HG02885 (cell line): ENCODE results near the gene LNP1.
"Not testable (repeated sequence)": the region's sequence is repeated elsewhere in the genome, so short reads cannot be mapped to it uniquely, and the experiment has no call there.

ENCODE experiments used
- ATAC-seq: cut with Tn5 transposase; IDR thresholded peaks from one replicate; pipeline ENCODE4 v1.9.1; 2021; ENCODE audit warnings: mild to moderate bottlenecking; ENCODE audit not compliant: unreplicated experiment, poor library complexity

The LNP1 gene

DNA sequence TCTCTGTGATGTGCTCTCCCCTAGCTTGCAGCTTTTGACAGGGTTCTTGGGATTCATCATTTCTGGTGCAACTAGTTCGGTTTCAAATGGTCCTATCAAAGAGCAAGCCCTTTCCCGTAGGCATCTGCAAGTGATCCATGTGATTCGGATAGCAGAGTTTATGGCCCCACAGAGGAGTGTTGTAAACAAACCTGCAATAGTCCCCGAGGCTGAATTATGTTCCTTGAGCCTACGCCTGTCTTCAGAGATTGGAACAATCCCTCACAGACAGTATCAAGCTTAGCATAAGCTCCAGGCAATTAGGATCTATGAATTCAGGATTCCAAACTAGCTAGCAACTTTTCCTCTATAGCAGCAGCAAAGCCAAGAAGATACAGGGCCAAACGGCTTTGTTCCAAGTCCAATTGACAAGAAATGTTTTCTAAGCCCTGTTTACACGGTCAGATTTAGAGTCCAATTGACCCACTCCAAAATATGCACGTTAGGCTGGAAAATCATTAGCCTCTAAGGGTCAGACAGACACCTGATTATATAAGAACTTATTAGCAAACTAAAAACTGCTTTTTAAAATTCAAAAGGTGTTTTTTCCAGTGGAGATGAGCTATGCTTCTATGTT, 24.8 kb downstream of the LNP1 start:
- ATAC-seq, result no peak

DNA sequence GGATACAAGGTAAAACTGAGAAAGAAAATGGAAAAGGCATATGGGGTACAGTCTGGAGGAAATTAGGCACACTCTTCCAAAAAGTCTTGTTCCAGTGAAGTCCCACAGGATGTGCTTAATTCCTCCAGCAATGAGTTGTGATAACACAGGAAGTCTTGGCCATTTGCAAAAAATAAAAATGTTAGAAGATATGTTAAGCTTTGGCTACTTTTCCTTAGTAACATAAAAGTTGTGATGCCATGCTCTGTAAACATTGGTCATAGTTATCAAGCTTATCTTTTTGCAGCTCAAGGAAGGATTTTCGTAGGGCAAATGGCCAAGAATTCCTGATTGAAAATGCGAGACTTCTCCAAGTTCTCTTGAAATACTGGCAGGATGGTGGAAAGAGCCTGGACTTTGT, 26.4 kb downstream of the LNP1 start:
- ATAC-seq, result no peak

DNA sequence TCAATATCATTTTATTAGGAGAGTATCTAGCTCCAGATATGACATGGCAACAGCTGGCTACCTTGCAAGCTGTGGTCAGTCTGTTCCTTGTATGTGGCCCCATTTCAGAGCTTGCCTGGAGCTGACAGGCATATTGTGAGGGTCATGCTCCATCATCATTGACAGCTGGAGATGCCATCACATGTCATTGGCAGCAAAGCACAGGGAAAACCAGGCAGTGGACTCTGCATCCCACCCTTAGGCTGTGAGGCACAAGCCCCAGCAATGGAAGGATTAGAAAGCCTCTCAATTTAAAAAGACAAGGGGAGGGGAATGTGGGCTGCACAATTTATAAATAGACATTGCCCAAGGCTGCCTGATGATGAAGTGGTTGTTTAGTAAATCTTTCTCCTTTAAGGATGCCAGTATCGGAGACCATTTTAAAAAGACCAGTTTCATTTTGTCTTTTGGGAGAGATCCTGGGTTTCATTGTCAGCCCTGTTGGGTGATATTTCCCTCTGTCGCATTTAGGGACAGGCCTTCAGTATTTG, 27.9 kb downstream of the LNP1 start:
- no peak for ATAC-seq

DNA sequence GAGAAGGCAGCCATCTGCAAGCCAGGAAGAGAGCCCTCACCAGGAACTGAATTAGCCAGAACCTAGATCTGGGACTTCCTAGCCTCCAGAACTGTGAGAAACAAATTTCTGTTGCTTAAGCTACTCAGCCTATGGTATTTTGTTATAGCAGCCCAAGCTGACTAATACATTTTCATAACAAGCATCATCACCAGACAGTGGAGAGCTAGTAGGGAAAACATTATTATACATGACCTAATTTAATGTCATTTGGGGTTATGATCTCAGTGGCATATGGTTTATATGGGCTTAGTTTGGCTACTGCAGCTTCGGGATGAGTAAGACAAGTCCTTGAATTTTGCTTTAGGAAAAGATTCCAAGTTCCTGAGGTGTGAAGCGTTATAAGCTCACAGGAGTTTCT, 35.6 kb downstream of the LNP1 start:
- no peak for ATAC-seq

DNA sequence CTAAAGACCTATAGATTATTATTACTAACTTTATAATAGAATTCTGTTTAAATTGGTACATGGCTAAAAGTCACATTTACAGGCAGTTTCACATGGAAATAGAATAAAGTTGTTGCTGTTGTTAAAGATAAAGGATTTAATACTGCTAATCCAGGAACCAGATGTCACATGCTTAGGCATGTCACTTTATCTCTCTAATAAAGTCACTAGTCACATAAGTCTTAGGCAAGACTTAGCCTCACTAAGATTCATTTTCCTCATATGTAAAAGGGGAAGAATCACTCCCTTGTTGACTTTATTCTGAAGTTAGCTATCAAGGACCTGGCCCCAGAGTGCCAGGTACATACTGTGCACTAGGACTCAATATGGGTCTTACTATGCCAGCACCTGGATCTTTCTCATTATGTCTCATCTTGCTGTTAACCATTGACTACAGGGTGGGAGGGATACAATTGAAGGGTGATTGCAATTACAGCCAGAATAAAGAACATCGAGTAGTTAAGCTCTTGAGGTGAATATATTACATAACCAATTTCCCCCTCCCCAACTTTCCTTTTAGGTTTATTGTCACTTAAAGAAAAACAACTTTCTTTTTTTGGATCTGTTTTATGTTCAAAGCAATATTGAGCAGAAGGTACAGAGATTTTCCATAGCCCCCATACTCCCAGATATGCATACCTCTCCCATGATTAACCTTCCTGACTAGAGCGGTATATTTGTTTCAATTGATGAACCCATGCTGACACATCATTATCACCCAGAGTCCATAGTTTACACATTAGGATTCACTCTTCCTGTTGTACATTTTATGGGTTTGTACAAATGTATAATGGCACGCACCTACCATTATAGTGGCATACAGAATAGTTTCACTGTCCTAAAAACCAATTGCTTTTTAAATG, 36.6 kb downstream of the LNP1 start:
- ATAC-seq, result no peak

DNA sequence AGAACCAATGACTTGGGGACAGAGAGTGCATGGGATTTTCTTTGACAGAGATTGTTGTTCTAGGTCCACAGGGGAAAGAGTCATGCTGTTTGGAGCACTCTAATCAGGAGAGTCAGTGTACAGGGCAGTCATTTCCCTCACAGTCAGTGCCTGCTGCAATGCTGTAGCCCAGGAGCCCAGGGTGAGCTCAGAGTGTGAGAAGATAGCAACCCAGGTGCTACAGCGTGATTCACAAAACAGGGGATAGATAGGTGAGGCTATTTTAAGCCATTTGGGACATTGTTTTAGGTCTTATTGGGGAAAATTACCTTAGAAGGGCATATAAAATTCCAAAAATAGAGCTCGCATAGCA, 37.3 kb downstream of the LNP1 start:
- no peak for ATAC-seq

DNA sequence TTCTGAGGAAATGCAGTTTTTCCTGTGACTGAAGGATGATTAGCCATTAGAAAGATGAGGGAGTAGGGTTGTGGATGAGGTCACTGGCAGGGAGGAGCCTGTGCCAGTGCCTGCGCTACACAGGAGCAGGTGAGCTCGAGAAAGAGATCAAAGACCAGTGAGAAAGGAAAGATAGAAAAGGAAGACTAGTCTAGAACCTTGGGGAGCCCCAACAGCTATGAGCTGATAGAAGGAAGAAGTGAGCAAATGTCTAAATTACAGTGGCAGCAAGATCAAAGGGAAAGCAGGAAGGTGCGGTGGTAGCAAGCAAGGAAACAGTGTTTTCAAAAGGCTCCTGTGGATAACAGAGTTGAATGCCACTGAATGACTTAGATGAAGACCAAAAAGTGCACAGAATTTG, 39.6 kb downstream of the LNP1 start:
- ATAC-seq, result no peak

DNA sequence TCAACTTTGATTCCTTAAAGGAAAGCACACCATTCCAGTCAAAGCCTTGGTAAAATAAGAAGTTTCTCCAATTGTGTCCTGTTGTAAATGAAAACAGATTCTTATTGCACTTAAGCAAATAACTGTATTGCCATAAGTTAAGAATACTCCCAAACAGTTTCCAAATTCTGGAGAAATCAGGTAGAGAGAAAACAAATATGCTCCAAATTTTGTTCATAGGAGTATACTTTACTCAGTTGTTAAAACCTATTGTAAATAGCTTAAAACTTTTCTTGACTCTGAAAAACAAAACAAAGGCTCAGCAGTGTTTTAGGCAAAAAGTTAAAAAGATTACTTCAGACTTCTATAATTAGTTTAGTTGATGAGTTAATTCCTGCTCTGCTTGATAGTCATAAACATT, 42.4 kb downstream of the LNP1 start:
- ATAC-seq, result no peak

DNA sequence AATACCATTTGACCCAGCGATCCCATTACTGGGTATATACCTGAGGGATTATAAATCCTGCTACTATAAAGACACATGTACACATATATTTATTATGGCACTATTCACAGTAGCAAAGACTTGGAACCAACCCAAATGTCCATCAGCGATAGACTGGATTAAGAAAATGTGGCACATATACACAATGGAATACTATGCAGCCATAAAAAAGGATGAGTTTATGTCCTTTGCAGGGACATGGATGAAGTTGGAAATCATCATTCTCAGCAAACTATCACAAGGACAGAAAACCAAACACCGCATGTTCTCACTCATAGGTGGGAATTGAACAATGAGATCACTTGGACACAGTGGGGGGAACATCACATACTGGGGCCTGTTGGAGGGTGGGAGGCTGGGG, 45.7 kb downstream of the LNP1 start:
- ATAC-seq, result not testable (repeated sequence)

DNA sequence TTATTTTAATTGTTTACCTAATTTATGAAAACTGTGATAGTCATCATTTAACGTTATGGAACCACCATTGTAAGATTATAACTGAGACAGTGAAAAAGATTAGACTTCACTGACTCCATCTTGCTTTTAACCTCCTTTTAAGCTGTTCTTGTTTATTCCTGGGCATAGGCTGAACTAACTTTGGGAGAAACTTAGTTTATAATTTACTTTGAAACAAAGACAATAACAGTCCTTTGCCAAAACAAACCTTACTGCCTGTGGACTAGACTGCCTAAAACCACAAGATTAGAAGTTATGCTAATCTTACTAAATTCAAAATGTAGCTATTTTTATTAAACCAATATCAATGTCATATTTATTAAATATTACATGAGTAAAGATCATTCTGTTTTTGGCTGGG, 46.7 kb downstream of the LNP1 start:
- no peak for ATAC-seq

DNA sequence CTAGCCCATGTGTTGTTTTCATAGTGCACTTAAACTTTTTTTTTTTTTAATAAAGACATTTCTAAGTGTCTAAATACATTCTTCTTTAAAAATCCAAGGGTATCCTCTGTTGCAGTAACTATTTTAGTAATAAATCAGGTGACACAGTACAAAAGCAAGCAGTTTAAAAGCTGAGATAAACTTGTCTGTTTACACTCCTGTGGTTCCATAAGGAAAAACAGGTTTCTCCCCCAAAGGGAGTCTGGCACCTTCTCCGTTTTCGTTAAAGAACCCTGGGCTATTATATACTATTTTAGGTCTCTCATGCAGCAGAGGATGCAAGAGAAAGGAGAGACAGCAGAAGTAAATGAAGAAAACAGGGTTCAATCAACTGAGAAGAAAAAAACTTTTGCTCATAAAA, 47.9 kb downstream of the LNP1 start:
- no peak for ATAC-seq

DNA sequence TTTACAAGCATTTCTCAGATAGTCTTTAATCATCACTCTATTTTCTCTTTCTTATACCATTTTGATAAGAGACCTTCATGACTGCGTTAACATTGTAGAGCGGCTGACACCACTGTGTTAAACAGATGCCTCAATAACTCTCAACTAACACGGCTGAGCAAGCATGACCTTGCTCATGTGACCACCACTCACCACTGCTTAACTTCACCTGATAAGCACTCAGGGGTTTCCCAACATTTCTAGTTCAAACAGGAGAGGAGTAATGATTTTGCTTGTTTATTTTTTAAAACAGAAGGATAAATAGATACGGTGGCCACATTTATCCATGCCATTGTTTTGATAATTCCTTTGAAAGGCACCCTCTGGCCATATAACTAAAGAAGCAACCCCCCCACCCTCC, 53.3 kb downstream of the LNP1 start:
- ATAC-seq, result no peak

DNA sequence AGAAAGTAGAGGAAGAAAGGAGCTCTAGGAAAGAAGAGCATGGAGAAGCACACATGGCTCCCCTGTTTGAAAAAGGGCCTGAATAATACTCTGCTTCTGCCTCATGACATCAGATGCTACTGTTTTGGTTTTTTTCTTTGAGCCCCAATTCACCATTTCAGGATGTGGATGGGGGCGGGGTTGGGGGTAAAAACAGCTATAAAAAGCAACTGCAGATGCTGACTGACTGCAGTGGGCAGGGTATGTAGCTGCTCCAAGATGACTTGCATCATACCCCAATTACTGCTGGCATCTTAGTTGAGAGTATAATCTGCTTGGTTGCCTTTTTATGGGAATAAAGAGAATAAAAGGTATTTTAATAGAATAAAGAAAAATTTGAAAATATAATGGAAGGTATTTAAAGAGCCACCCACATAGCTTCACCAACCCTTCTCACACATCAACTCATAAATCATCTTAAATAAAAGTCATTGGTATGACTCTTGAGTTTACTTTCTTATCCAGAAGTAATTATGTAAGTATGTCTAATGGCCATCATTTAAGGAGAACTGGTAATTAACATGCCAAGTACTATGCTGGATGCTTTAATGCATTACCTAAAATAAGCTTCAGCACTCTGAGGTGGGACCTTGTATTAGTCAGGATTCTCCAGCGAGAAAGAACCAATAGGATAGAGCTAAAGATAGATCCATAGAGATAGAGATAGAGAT, 54.7 kb downstream of the LNP1 start:
- no peak for ATAC-seq

DNA sequence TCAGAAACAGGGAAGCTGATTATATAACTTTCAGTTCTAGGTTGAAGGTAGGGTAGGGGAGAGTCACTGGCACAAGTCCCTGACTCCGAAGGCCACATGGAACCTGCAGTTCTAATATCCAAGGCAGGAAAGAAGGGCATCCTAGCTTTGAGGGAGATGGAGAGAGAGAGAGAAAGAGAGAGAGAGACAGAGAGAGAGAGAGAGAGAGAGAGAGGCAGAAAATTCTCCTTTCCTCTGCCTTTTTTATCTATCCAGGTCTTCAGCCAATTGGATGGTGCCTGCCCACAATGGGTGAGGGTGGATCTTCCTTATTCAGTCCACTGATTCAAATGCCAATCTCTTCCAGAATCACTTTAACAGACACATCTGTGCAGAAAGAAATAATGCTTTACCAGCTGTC, 55.4 kb downstream of the LNP1 start:
- no peak for ATAC-seq

DNA sequence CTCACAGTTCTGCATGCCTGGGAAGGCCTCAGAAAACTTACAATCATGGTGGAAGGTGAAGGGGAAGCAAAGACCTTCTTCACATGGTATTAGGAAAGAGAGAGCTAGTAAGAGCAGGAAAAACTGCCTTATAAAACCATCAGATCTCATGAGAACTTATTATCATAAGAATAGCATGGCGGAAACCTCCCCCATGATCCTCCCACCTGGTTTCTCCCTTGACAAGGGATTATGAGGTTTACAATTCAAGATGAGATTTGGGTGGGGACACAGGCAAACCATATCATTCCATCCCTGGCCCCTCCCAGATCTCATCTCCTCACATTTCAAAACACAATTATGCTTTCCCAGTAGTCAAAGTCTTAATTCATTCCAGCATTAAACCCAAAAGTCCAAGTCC, 56.5 kb downstream of the LNP1 start:
- no peak for ATAC-seq

DNA sequence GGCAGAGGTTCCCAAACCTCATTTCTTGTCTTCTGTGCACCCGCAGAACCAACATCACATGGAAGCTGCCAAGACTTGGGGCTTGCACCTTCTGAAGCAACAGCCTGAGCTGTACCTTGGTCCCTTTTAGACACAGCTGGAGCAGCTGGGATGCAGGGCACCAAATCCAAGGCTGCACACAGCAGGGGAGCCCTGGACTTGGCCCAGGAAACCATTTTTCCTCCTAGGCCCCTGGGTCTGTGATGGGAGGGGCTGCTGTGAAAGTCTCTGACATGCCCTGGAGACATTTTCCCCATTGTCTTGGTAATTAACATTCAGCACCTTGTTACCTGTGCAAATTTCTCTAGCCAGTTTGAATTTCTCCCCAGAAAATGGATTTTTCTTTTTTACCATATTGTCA, 57.5 kb downstream of the LNP1 start:
- ATAC-seq, result no peak

DNA sequence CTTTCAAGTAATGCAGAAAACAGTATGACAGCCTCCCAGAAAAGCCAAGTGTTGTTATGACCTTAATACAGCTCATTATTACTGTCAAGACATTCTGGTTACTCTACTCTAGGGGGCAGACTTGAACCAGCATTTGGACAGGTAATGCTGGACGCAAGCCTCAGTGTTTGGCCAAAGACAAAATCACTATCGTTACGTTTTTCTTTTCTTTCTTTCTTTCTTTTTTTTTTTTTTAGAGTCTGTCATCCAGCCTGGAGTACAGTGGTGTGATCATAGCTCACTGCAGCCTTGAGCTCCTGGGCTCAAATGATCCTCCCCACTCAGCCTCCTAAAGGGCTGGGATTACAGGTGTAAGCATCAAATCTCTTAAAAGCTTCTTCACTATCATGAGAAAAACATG, 61.7 kb downstream of the LNP1 start:
- ATAC-seq, result peak; percentile 90

DNA sequence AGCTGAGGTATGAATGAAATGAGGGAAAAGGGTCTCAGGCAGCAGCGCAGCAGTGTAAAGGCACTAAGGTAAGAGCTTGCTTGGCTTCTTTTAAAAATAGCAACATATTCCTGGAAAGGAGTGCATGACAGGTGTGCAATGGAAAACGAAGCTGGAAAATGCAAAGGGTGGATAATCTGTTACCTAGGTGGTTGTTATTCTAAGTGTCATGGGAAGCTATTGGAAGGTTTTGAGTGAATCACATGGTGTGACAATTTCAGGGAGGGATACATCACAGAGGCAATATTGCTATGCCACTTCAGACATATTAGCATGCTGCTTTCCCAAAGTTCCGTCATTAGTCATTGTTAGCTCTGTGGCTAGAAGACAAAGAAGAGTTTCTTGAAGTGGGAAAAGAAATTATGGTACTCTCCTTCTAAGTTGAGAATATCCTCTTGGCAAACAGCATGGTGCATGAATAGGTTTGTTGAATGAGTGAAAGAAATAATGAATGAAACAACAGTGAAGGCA, 62.4 kb downstream of the LNP1 start:
- ATAC-seq, result no peak

DNA sequence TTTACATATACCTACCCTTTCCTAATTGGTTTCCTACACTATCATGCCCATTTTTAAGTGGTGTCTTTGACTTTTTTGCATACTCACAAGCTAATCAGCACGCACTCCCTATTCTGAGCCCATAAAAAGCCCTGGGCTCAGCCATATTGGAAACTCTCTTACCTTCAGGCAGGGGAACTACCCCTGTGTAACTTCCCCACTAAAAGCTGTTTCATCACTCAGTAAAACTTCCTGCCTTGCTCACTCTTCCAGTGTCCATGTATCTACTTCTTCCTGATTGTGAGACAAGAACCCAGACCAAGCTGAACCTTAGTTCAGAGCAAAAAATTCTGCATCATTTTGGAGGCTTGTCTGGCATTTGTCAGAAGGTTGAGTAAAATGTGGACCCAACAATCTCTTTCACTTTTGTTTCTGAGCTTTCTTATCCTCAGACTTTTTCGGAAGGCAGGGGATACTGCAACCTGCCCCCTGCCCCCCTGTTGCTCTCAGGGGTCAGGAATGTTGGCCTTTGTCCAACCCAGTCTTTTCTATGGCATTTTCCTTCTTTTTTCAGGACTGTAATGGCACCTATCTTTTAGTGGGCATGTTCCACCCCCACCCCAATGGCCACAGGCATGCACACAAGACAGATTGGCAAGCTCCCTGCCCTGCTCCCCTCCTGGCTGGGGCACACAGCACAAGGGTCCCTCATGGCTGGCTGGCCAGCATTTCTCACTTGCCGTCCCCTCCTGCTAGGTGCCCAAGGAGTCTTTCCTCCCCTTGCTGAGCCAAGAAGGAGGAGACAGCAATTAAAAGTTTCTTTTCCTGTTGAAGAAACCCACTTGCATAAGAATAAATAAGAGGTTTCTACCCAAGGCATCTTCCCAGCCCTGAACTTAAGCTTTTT, 64.8 kb downstream of the LNP1 start:
- ATAC-seq, result peak; percentile 47

DNA sequence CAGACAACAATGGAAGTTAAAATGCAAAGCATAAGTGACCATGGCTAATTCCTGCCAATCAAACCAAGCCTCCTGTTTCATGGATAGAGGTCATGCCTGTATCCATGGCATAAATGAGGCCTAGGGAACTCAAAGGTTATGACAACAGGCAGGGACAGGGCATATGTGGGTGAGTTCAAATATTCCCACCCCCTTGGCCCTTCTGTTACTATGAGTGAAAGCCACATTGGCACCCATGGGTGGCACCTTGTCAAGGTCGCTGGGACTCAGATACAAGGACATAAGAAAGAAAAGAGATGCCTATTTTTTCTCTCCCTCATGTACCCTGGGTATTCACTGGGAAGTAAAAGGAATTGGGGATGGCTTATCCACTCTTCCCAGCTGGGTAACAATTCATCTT, 65.8 kb downstream of the LNP1 start:
- ATAC-seq, result no peak
